ENCODE data around the gene APC2. TPM values are rescaled to one million over a fixed set of nuclear protein-coding genes. Genes with fewer than 3 reads are reported as not detected.

APC2 gene
- total and polyA plus RNA-seq, 7 experiments from 2014 or later: 0.01 to 0.24 (median 0.07) TPM

GRCh38 chr19:1491849-1492170 is 41.9 kb downstream of the APC2 start:
- intact Hi-C loops (cut with micrococcal nuclease): loop anchor here (2.0 to 5.0 kb wide), 3 partner anchors 21 to 243 kb away; partner anchors contain the start of genes ADAMTSL5 (in 1 of the 2), MIDN (in 1 of the 2) and UQCR11 (in 1 of the 2)
- H3K36me3 Mint-ChIP-seq: no peaks in the 10 kb centered on the region
- peaks cover 9 to 10% of the 10 kb centered on the region in 2 donors for H3K4me1 ChIP-seq (ENCODE audit: control insufficient read depth in 2 of 2, insufficient read depth in 2 of 2, low read length in 2 of 2)
- peak overlapping the region in 6 of 9 donors; percentile 7 to 68 (median 36) for H3K27ac Mint-ChIP-seq
- no peak overlapping the region for H3K27ac ChIP-seq (ENCODE audit: low read depth, low read length)
- ATAC-seq: no peak
- peak overlapping the region; percentile 62 to 84 (median 80) for H3K4me3 Mint-ChIP-seq
- H3K27me3 Mint-ChIP-seq: peaks cover 0 to 14% (median 0%) of the 10 kb centered on the region in 5 donors
- ChIA-PET CTCF (interaction anchor here (1.0 kb wide), 1 partner anchor 14 kb away, joined by 3 read pairs; no protein-coding TSS in a partner anchor), POLR2A (interaction anchor here (0.8 kb wide), 1 partner anchor 83 kb away, joined by 3 read pairs; no protein-coding TSS in a partner anchor)
- DNase-seq: no peak
- H3K9me3 ChIP-seq (ENCODE audit: control insufficient read depth in 2 of 3, low read length in 3 of 3): no peaks in the 10 kb centered on the region
- no peaks in the 10 kb centered on the region for H3K36me3 ChIP-seq (ENCODE audit: control insufficient read depth in 2 of 3, insufficient read depth in 3 of 3, low read length in 3 of 3)
- H3K27me3 ChIP-seq (ENCODE audit: control insufficient read depth in 2 of 2, insufficient read depth in 2 of 2, low read length in 2 of 2): no peaks in the 10 kb centered on the region
- peaks cover 0 to 2% (median 0%) of the 10 kb centered on the region in 11 donors for H3K9me3 Mint-ChIP-seq
- H3K4me1 Mint-ChIP-seq: peaks cover 7 to 17% (median 15%) of the 10 kb centered on the region in 7 donors
- H3K4me3 ChIP-seq (ENCODE audit: low read length): no peak overlapping the region

DNA sequence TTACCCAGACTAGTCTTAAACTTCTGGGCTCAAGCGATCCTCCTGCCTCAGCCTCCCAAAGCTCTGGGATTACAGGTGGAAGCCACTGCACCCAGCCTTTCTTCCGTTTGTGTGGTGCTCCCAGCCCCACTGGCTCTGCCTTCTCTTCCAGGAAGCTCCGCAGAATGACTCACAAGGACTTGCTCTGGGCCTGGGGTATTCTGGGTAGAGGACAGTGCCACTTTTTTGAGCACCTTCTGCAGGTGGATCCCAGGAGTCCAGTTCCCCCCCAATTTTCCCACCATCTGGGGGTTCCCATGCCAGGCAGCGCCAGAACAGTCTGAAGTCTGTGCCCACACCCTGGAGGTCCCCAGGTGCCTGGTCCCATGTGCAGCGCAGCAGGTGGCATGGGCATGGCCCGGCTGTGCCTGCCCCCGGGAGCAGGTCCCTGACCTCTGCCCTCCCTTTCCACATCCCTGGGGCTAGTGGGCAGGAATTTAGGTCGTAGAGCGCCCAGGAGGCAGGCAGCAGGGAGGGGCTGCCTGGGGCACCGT is 42.6 kb downstream of the APC2 start:
- H3K4me3 ChIP-seq (ENCODE audit: low read length): no peak overlapping the region
- H3K4me3 Mint-ChIP-seq: peak overlapping the region in 7 of 10 donors; percentile 21 to 83 (median 74)
- H3K4me1 ChIP-seq (ENCODE audit: control insufficient read depth in 2 of 2, insufficient read depth in 2 of 2, low read length in 2 of 2): peaks cover 9 to 10% of the 10 kb centered on the region in 2 donors
- ATAC-seq (no peak), DNase-seq (no peak)
- H3K27ac ChIP-seq (ENCODE audit: low read depth, low read length): no peak overlapping the region
- peaks cover 7 to 17% (median 15%) of the 10 kb centered on the region in 7 donors for H3K4me1 Mint-ChIP-seq
- H3K36me3 Mint-ChIP-seq: no peaks in the 10 kb centered on the region
- no peaks in the 10 kb centered on the region for H3K9me3 ChIP-seq (ENCODE audit: control insufficient read depth in 2 of 3, low read length in 3 of 3)
- POLR2A ChIA-PET: interaction anchor here (0.7 kb wide), 1 partner anchor 15 kb away, joined by 3 read pairs; no protein-coding TSS in a partner anchor
- no peaks in the 10 kb centered on the region for H3K36me3 ChIP-seq (ENCODE audit: control insufficient read depth in 2 of 3, insufficient read depth in 3 of 3, low read length in 3 of 3)
- no peaks in the 10 kb centered on the region for H3K27me3 ChIP-seq (ENCODE audit: control insufficient read depth in 2 of 2, insufficient read depth in 2 of 2, low read length in 2 of 2)
- peaks cover 0 to 2% (median 0%) of the 10 kb centered on the region in 11 donors for H3K9me3 Mint-ChIP-seq
- intact Hi-C loops (cut with micrococcal nuclease): loop anchor here in 1 of 2 donors (5.0 kb wide), 1 partner anchor 115 kb away; the partner anchor contains the start of gene UQCR11
- H3K27me3 Mint-ChIP-seq: peaks cover 0 to 14% (median 0%) of the 10 kb centered on the region in 5 donors
- peak overlapping the region in 1 of 9 donors; percentile 67 for H3K27ac Mint-ChIP-seq
- CTCF ChIA-PET: no interaction called here

GRCh38 chr19:1494115-1494815 is 44.3 kb downstream of the APC2 start:
- no peak for DNase-seq
- peaks cover 0 to 2% (median 0%) of the 10 kb centered on the region in 11 donors for H3K9me3 Mint-ChIP-seq
- no peak overlapping the region for H3K27ac ChIP-seq (ENCODE audit: low read depth, low read length)
- H3K27me3 ChIP-seq (ENCODE audit: control insufficient read depth in 2 of 2, insufficient read depth in 2 of 2, low read length in 2 of 2): no peaks in the 10 kb centered on the region
- H3K36me3 ChIP-seq (ENCODE audit: control insufficient read depth in 2 of 3, insufficient read depth in 3 of 3, low read length in 3 of 3): no peaks in the 10 kb centered on the region
- no peak overlapping the region for H3K27ac Mint-ChIP-seq
- H3K4me1 Mint-ChIP-seq: peaks cover 5 to 16% (median 14%) of the 10 kb centered on the region in 7 donors
- intact Hi-C loops (cut with micrococcal nuclease): loop anchor here in 1 of 2 donors (5.0 kb wide), 1 partner anchor 113 kb away; the partner anchor contains the start of gene UQCR11
- peak overlapping the region in 1 of 10 donors; percentile 45 for H3K4me3 Mint-ChIP-seq
- H3K27me3 Mint-ChIP-seq: peaks cover 0 to 14% (median 0%) of the 10 kb centered on the region in 5 donors
- ChIA-PET POLR2A (no interaction called here), CTCF (no interaction called here)
- ATAC-seq: no peak
- H3K9me3 ChIP-seq (ENCODE audit: control insufficient read depth in 2 of 3, low read length in 3 of 3): no peaks in the 10 kb centered on the region
- peaks cover 8% of the 10 kb centered on the region in 2 donors for H3K4me1 ChIP-seq (ENCODE audit: control insufficient read depth in 2 of 2, insufficient read depth in 2 of 2, low read length in 2 of 2)
- no peak overlapping the region for H3K4me3 ChIP-seq (ENCODE audit: low read length)
- H3K36me3 Mint-ChIP-seq: no peaks in the 10 kb centered on the region

GRCh38 chr19:1495051-1495798 is 45.3 kb downstream of the APC2 start:
- Histone ChIP-seq H3K27ac (ENCODE audit: low read depth, low read length) (no peak overlapping the region), H3K4me3 (ENCODE audit: low read length) (no peak overlapping the region), H3K4me1 (ENCODE audit: control insufficient read depth in 2 of 2, insufficient read depth in 2 of 2, low read length in 2 of 2) (no peaks in the 10 kb centered on the region), H3K9me3 (ENCODE audit: control insufficient read depth in 2 of 3, low read length in 3 of 3) (no peaks in the 10 kb centered on the region), H3K27me3 (ENCODE audit: control insufficient read depth in 2 of 2, insufficient read depth in 2 of 2, low read length in 2 of 2) (no peaks in the 10 kb centered on the region), H3K36me3 (ENCODE audit: control insufficient read depth in 2 of 3, insufficient read depth in 3 of 3, low read length in 3 of 3) (no peaks in the 10 kb centered on the region)
- DNase-seq: no peak
- peaks cover 0 to 14% (median 0%) of the 10 kb centered on the region in 5 donors for H3K27me3 Mint-ChIP-seq
- H3K4me3 Mint-ChIP-seq: no peak overlapping the region
- POLR2A ChIA-PET: interaction anchor here (0.6 kb wide), 1 partner anchor 272 kb away, joined by 3 read pairs; no protein-coding TSS in a partner anchor
- peaks cover 0 to 2% (median 0%) of the 10 kb centered on the region in 11 donors for H3K9me3 Mint-ChIP-seq
- intact Hi-C loops (cut with micrococcal nuclease): no loop called here
- CTCF ChIA-PET: no interaction called here
- no peaks in the 10 kb centered on the region for H3K36me3 Mint-ChIP-seq
- no peak for ATAC-seq
- H3K4me1 Mint-ChIP-seq: peaks cover 0 to 11% (median 9%) of the 10 kb centered on the region in 7 donors
- H3K27ac Mint-ChIP-seq: no peak overlapping the region

DNA sequence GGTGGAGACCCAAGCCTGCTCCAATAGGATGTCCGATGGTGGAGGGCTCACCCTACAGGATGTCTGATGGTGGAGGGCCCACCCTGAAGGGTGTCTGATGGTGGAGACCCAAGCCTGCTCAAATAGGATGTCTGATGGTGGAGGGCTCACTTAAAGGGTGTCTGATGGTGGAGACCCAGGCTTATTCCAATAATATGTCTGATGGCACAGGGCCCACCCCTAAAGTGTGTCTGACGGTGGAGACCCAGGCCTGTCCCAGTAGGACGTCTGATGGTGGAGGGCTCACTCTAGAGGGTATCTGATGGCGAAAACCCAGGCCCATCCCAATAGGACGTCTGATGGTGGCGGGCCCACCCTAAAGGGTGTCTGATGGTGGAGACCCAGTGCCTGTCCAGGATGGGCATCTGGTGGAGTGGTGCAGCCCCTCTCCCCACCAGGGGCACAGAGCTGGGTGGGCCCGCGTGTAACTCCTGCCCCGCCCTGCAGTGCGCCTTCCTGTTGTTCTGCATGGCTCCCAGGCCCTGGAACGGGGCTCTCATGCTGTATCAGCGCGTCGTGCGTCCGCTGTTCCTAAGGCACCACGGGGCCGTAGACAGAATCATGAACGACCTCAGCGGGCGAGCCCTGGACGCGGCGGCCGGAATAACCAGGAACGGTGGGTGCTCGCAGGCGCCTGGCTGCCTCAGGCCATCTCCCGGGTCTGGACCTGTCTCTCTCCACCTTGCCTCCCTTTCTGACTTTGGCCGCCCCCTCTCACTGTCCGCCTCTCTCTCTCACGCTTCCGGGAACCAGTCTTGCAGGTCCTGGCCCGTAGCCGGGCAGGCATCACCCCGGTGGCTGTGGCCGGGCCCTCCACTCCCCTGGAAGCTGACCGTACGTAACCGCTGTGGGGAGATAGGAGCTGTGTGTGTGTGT is 46.1 kb downstream of the APC2 start:
- H3K4me1 Mint-ChIP-seq: peaks cover 0 to 8% (median 5%) of the 10 kb centered on the region in 7 donors
- H3K9me3 ChIP-seq (ENCODE audit: control insufficient read depth in 2 of 3, low read length in 3 of 3): no peaks in the 10 kb centered on the region
- ChIA-PET CTCF (no interaction called here), POLR2A (interaction anchor here (0.6 kb wide), 1 partner anchor 271 kb away, joined by 3 read pairs; no protein-coding TSS in a partner anchor)
- no peak overlapping the region for H3K4me3 Mint-ChIP-seq
- no peak overlapping the region for H3K27ac Mint-ChIP-seq
- no peaks in the 10 kb centered on the region for H3K27me3 ChIP-seq (ENCODE audit: control insufficient read depth in 2 of 2, insufficient read depth in 2 of 2, low read length in 2 of 2)
- peaks cover 0 to 1% (median 0%) of the 10 kb centered on the region in 11 donors for H3K9me3 Mint-ChIP-seq
- ATAC-seq (no peak), DNase-seq (no peak)
- H3K4me1 ChIP-seq (ENCODE audit: control insufficient read depth in 2 of 2, insufficient read depth in 2 of 2, low read length in 2 of 2): no peaks in the 10 kb centered on the region
- peaks cover 0 to 11% (median 0%) of the 10 kb centered on the region in 5 donors for H3K27me3 Mint-ChIP-seq
- no peaks in the 10 kb centered on the region for H3K36me3 Mint-ChIP-seq
- no peak overlapping the region for H3K27ac ChIP-seq (ENCODE audit: low read depth, low read length)
- intact Hi-C loops (cut with micrococcal nuclease): no loop called here
- no peaks in the 10 kb centered on the region for H3K36me3 ChIP-seq (ENCODE audit: control insufficient read depth in 2 of 3, insufficient read depth in 3 of 3, low read length in 3 of 3)
- H3K4me3 ChIP-seq (ENCODE audit: low read length): no peak overlapping the region

All from naive thymus-derived CD4-positive, alpha-beta T cell (primary cell).